WTC11 (cell line): ENCODE data around the gene CDKN2AIP. TPM values are rescaled to one million over a fixed set of nuclear protein-coding genes. Genes with fewer than 3 reads are reported as not detected.

ENCODE experiments used
- ATAC-seq: fragments of 200-7000 bp; cut with Tn5 transposase; 2 replicates; pipeline ENCODE4 v1.10.0; 2021; ENCODE audit warnings: mild to moderate bottlenecking, moderate library complexity
- CTCF ChIA-PET: fragments of 300-600 bp; sonication (Branson Sonifier 250); formaldehyde crosslinking; loops from one replicate; lab custom pipeline; 2021; ENCODE audit warnings: antibody characterized with exemption; lab: Charles Lee
- POLR2A ChIA-PET: fragments of 350-600 bp; sonication (Branson Sonifier 250); formaldehyde crosslinking; loops from one replicate; lab custom pipeline; 2021; ENCODE audit warnings: antibody characterized with exemption; lab: Charles Lee
- DNase-seq: peaks from one replicate; pipeline ENCODE4 v3.0.0; 2021; ENCODE audit warnings: low spot score
- H3K27ac Mint-ChIP-seq: 2 replicates; pipeline ENCODE4 v1.8.0; 2021; ENCODE audit warnings: mixed read lengths
- H3K27me3 Mint-ChIP-seq: 2 replicates; pipeline ENCODE4 v1.8.0; 2021; ENCODE audit warnings: low read depth, mild to moderate bottlenecking, moderate library complexity, mixed read lengths
- H3K36me3 Mint-ChIP-seq: 2 replicates; pipeline ENCODE4 v1.8.0; 2021; ENCODE audit warnings: mixed read lengths
- H3K4me1 Mint-ChIP-seq: 2 replicates; pipeline ENCODE4 v1.8.0; 2022; ENCODE audit warnings: mixed read lengths
- H3K4me3 Mint-ChIP-seq: 2 replicates; pipeline ENCODE4 v1.8.0; 2021; ENCODE audit warnings: mild to moderate bottlenecking, moderate library complexity, mixed read lengths
- H3K9me3 Mint-ChIP-seq: 2 replicates; pipeline ENCODE4 v1.8.0; 2021; ENCODE audit warnings: mixed read lengths
- EMX1 ChIP-seq: fragments of 250-450 bp; sonication (Bioruptor Pico); IDR thresholded peaks from 2 replicates; pipeline ENCODE4 v1.8.0; 2021; ENCODE audit warnings: mild to moderate bottlenecking
- HMGXB4 ChIP-seq: sonication (generic); formaldehyde crosslinking; IDR thresholded peaks from 2 replicates; pipeline ENCODE4 v1.8.1; 2023; ENCODE audit warnings: mild to moderate bottlenecking, moderate library complexity, missing genetic modification reagents
- NFATC4 ChIP-seq: fragments of 250-450 bp; sonication (Bioruptor Pico); IDR thresholded peaks from 2 replicates; pipeline ENCODE4 v1.9.0; 2021; ENCODE audit warnings: mild to moderate bottlenecking
- NFE2L1 ChIP-seq: sonication (generic); formaldehyde crosslinking; IDR thresholded peaks from 2 replicates; pipeline ENCODE4 v1.8.1; 2023; ENCODE audit warnings: missing genetic modification reagents
- SMAD3 ChIP-seq: sonication (generic); formaldehyde crosslinking; IDR thresholded peaks from 2 replicates; pipeline ENCODE4 v1.8.0; 2022; ENCODE audit warnings: missing genetic modification reagents, mild to moderate bottlenecking, borderline replicate concordance
- SOX15 ChIP-seq: fragments of 250-450 bp; sonication (Bioruptor Pico); IDR thresholded peaks from 2 replicates; pipeline ENCODE4 v1.9.0; 2021; ENCODE audit warnings: mild to moderate bottlenecking
- USF2 ChIP-seq: sonication (generic); formaldehyde crosslinking; IDR thresholded peaks from 2 replicates; pipeline ENCODE4 v1.8.1; 2023; ENCODE audit warnings: mild to moderate bottlenecking, missing genetic modification reagents, moderate library complexity
- ZNF281 ChIP-seq: sonication (generic); formaldehyde crosslinking; IDR thresholded peaks from 2 replicates; pipeline ENCODE4 v1.8.0; 2023; ENCODE audit warnings: mild to moderate bottlenecking, missing genetic modification reagents
- ZNF416 ChIP-seq: fragments of 250-450 bp; sonication (Bioruptor Pico); IDR thresholded peaks from 2 replicates; pipeline ENCODE4 v1.9.0; 2021; ENCODE audit warnings: mild to moderate bottlenecking, inconsistent platforms
- ZNF425 ChIP-seq: fragments of 250-450 bp; sonication (Bioruptor Pico); conservative IDR thresholded peaks from 2 replicates; pipeline ENCODE4 v1.9.0; 2021; ENCODE audit warnings: mild to moderate bottlenecking
- total RNA-seq: library from RNA; stranded (reverse); gene quantifications from 3 replicates; pipeline ENCODE4 v1.2.3, GENCODE V29; 2021

The CDKN2AIP gene
- total RNA-seq, 1 experiment from 2014 or later = 13.7 TPM

GRCh38 chr4:183448436-183448835, 4.0 kb downstream of the CDKN2AIP start:
- Mint-ChIP-seq H3K27me3 (no peaks in the 10 kb centered on the region), H3K27ac (no peak overlapping the region), H3K36me3 (peaks cover 44% of the 10 kb centered on the region), H3K4me1 (peaks cover 9% of the 10 kb centered on the region), H3K4me3 (no peak overlapping the region), H3K9me3 (no peaks in the 10 kb centered on the region)
- ChIA-PET POLR2A (no interaction called here), CTCF (no interaction called here)
- TF ChIP-seq ZNF416 (no peak), NFATC4 (CRISPR knock-in tag) (no peak)
- no peak for ATAC-seq
- DNase-seq = no peak

GRCh38 chr4:183449193-183449882, 4.9 kb downstream of the CDKN2AIP start:
- ATAC-seq = no peak
- Mint-ChIP-seq H3K27me3 (no peaks in the 10 kb centered on the region), H3K27ac (no peak overlapping the region), H3K4me1 (peaks cover 9% of the 10 kb centered on the region), H3K4me3 (no peak overlapping the region), H3K9me3 (no peaks in the 10 kb centered on the region), H3K36me3 (peaks cover 44% of the 10 kb centered on the region)
- no peak for DNase-seq
- no peak for TF ChIP-seq HMGXB4 (CRISPR knock-in tag)
- ChIA-PET CTCF (no interaction called here), POLR2A (no interaction called here)

GRCh38 chr4:183450108-183450507, 5.7 kb downstream of the CDKN2AIP start:
- no peak overlapping the region for H3K4me3 Mint-ChIP-seq
- no peak overlapping the region for H3K27ac Mint-ChIP-seq
- ChIA-PET POLR2A (no interaction called here), CTCF (no interaction called here)
- TF ChIP-seq USF2 (CRISPR knock-in tag) (no peak), SMAD3 (CRISPR knock-in tag) (no peak), ZNF281 (CRISPR knock-in tag) (no peak), SOX15 (CRISPR knock-in tag) (no peak), EMX1 (CRISPR knock-in tag) (no peak)
- ATAC-seq = no peak
- peaks cover 9% of the 10 kb centered on the region for H3K4me1 Mint-ChIP-seq
- peaks cover 44% of the 10 kb centered on the region for H3K36me3 Mint-ChIP-seq
- no peak for DNase-seq
- no peaks in the 10 kb centered on the region for H3K9me3 Mint-ChIP-seq
- no peaks in the 10 kb centered on the region for H3K27me3 Mint-ChIP-seq

GRCh38 chr4:183455431-183456195, 11.2 kb downstream of the CDKN2AIP start:
- Mint-ChIP-seq H3K9me3 (peaks cover 5% of the 10 kb centered on the region; the same call in 1 of the 2 replicates), H3K27ac (no peak overlapping the region), H3K4me1 (no peaks in the 10 kb centered on the region), H3K27me3 (no peaks in the 10 kb centered on the region)
- TF ChIP-seq NFATC4 (CRISPR knock-in tag) (no peak), ZNF425 (CRISPR knock-in tag) (no peak), NFE2L1 (CRISPR knock-in tag) (no peak)
- TF ChIP-seq, all 79 proteins: peak for 0
- no peak for DNase-seq
- Mint-ChIP-seq H3K4me3 (no peak overlapping the region), H3K36me3 (peaks cover 4% of the 10 kb centered on the region; the same call in 1 of the 2 replicates)
- CTCF ChIA-PET = interaction anchor here (0.6 kb wide), 1 partner anchor 617 kb away, joined by 3 read pairs; no protein-coding TSS in a partner anchor
- POLR2A ChIA-PET = no interaction called here
- ATAC-seq = no peak
